CD4-positive, alpha-beta memory T cell (primary cell): ENCODE measurements around the gene TUSC2. TPM values are rescaled to one million over a fixed set of nuclear protein-coding genes. Genes with fewer than 3 reads are reported as not detected.

ENCODE experiments used
- CTCF ChIA-PET: fragments of 350-600 bp; sonication (Branson Sonifier 250); formaldehyde crosslinking; loops from one replicate; lab custom pipeline; 2021; ENCODE audit warnings: inconsistent platforms; ENCODE audit not compliant: partially characterized antibody; lab: Charles Lee
- POLR2A ChIA-PET: fragments of 350-600 bp; sonication (Branson Sonifier 250); formaldehyde crosslinking; loops from one replicate; lab custom pipeline; 2021; ENCODE audit not compliant: partially characterized antibody; lab: Charles Lee
- DNase-seq, 5 donors: peaks; one replicate each; pipeline versions ENCODE4 v3.0.0 to v3.0.0-alpha.2; 2020 to 2022; ENCODE audit warnings: mixed read lengths in 1 of 5
- H3K27ac ChIP-seq: one replicate; pipeline ENCODE4 v1.7.0; 2013; ENCODE audit warnings: low read depth, low read length
- H3K27me3 ChIP-seq: 2 replicates; pipeline ENCODE4 v1.7.0; 2013; ENCODE audit warnings: mild to moderate bottlenecking, low read length, moderate library complexity; ENCODE audit not compliant: insufficient read depth
- H3K36me3 ChIP-seq: 2 replicates; pipeline ENCODE4 v1.7.0; 2013; ENCODE audit warnings: mild to moderate bottlenecking, low read length, moderate library complexity; ENCODE audit not compliant: insufficient read depth
- H3K4me1 ChIP-seq: 2 replicates; pipeline ENCODE4 v1.7.0; 2013; ENCODE audit warnings: mild to moderate bottlenecking, low read length, moderate library complexity; ENCODE audit not compliant: insufficient read depth
- H3K4me3 ChIP-seq, 2 donors: one replicate each; pipeline ENCODE4 v1.7.0; 2013; ENCODE audit warnings: low read length in 2 of 2, mild to moderate bottlenecking in 1 of 2
- H3K9me3 ChIP-seq, 2 donors: one replicate each; pipeline ENCODE4 v1.7.0; 2013; ENCODE audit warnings: low read length in 2 of 2, control low read depth in 1 of 2; ENCODE audit not compliant: control insufficient read depth in 1 of 2
- H3K27ac Mint-ChIP-seq, 7 donors: one replicate each; pipeline ENCODE4 v1.8.0; 2020 to 2021; ENCODE audit warnings: mixed read lengths in 7 of 7, mild to moderate bottlenecking in 6 of 7, inconsistent platforms in 3 of 7, moderate library complexity in 3 of 7
- H3K27me3 Mint-ChIP-seq, 2 donors: one replicate each; pipeline ENCODE4 v1.8.0; 2020 to 2021; ENCODE audit warnings: mixed read lengths in 2 of 2
- H3K36me3 Mint-ChIP-seq, 2 donors: one replicate each; pipeline ENCODE4 v1.8.0; 2020 to 2021; ENCODE audit warnings: mixed read lengths in 2 of 2, inconsistent platforms in 1 of 2, mild to moderate bottlenecking in 1 of 2
- H3K4me1 Mint-ChIP-seq, 4 donors: one replicate each; pipeline ENCODE4 v1.8.0; 2020 to 2021; ENCODE audit warnings: mixed read lengths in 4 of 4, mild to moderate bottlenecking in 1 of 4
- H3K4me3 Mint-ChIP-seq, 8 donors: one replicate each; pipeline ENCODE4 v1.8.0; 2020 to 2021; ENCODE audit warnings: mixed read lengths in 8 of 8, mild to moderate bottlenecking in 7 of 8, moderate library complexity in 6 of 8, inconsistent platforms in 3 of 8
- H3K9me3 Mint-ChIP-seq, 8 donors: one replicate each; pipeline ENCODE4 v1.8.0; 2020 to 2021; ENCODE audit warnings: mixed read lengths in 8 of 8, mild to moderate bottlenecking in 5 of 8, inconsistent platforms in 3 of 8, moderate library complexity in 1 of 8
- intact Hi-C: fragments of 100-400 bp; cut with micrococcal nuclease; formaldehyde crosslinking; loops from one replicate; pipeline ENCODE4 v1.15.1; 2023
- polyA plus RNA-seq, 2 donors: library from polyadenylated mRNA; unstranded; fragments of 300-500 nt; fragmentation: Illumina TruSeq; gene quantifications; one replicate each; pipeline ENCODE4 v1.2.3, GENCODE V29; 2021
- total RNA-seq, 2 experiments: library from RNA; stranded (reverse); gene quantifications; one replicate each; pipeline ENCODE4 v1.2.3, GENCODE V29; 2021

The TUSC2 gene
- total and polyA plus RNA-seq, 4 experiments from 2014 or later = 25.3 to 45.9 (median 37.5) TPM

DNA sequence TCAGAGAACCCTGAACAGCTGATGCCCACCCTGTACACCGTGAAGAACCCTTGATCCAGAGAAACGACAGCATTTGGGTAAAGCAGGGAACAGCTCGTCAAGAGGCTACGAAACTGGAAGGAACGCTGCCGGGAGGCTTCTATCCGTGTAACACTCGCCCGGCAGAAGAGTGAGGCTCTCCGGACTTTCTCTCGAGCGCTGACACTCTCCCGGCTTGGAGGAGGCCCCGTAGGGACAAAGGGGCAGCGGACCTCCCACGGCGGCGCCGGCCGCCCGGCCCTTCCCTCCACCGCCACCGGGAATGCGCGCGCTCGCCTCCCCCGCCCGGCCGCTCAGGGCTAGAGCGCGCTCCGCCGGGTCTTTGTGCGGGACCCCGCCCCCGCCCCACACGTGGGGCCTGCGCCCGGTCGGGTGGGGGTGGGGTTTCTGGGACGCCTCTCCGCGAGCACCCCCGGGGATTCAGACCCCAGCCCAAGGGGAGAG lies 7.1 kb downstream of the TUSC2 start:
- peaks cover 22 to 62% (median 42%) of the 10 kb centered on the region in 4 donors for H3K4me1 Mint-ChIP-seq
- H3K36me3 ChIP-seq = peaks cover 6% of the 10 kb centered on the region
- intact Hi-C loops = loop anchor here (1.0 to 2.0 kb wide), 4 partner anchors 16 to 94 kb away; partner anchors contain the start of genes HYAL3, IFRD2 and NAA80
- peaks cover 45% of the 10 kb centered on the region for H3K4me1 ChIP-seq
- H3K27me3 Mint-ChIP-seq = no peaks in the 10 kb centered on the region
- H3K4me3 Mint-ChIP-seq = peak overlapping the region; percentile 86 to 95 (median 94)
- CTCF ChIA-PET = interaction anchor here (1.0 to 5.6 kb wide), 6 partner anchors 10 to 94 kb away, joined by 3 to 37 read pairs (median 6); partner anchors contain the start of genes HYAL3, IFRD2 and NAA80
- H3K36me3 Mint-ChIP-seq = peaks cover 0 to 14% of the 10 kb centered on the region in 2 donors
- H3K9me3 Mint-ChIP-seq = no peaks in the 10 kb centered on the region
- DNase-seq = no peak
- no peaks in the 10 kb centered on the region for H3K27me3 ChIP-seq
- H3K9me3 ChIP-seq = no peaks in the 10 kb centered on the region
- H3K27ac Mint-ChIP-seq = peak overlapping the region in 6 of 7 donors; percentile 81 to 97 (median 94)
- H3K27ac ChIP-seq = peak overlapping the region; percentile 73
- H3K4me3 ChIP-seq = peak overlapping the region; percentile 74 to 87
- POLR2A ChIA-PET = interaction anchor here (0.6 to 14.4 kb wide), 8 partner anchors 15 to 212 kb away, joined by 3 to 144 read pairs (median 4); partner anchors contain the start of genes CYB561D2, HYAL3, IFRD2 and NAA80

DNA sequence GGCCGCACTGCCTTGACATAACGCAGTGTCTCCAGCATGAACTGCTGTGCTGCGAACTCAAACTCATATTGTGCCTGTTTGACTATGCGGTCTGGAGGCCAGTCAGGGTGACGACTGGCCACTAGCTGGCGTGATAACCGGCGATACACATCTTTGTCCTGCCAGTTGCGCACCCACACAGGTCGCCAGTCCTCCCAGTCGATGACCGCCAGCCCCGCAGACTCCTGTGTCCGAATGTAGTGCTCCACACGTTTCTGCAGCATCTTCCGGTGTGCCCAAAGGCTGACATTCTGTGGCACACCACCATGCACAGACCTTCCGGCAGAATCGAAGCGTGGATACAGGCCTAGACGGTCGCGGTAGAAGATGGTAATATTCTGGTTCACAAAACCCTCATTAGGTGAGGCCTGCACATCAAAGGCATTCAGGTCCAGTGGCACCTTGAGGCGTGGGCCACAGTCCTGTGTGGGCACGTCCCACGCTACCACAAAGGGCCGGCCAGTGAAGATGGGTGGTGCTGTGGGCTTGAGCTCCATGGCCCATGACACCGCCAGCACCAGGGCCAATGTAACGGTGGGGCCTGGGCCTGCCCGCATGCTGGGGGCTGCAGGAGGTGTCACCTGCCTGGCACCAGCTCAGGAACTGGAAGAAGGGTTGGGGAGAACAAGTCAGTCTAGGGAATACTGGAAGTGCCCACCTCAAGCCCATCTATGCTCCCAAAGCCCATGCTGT lies 8.0 kb downstream of the TUSC2 start:
- no peaks in the 10 kb centered on the region for H3K27me3 Mint-ChIP-seq
- H3K36me3 Mint-ChIP-seq = peaks cover 0 to 8% of the 10 kb centered on the region in 2 donors
- Histone ChIP-seq H3K27me3 (no peaks in the 10 kb centered on the region), H3K4me3 (peak overlapping the region; percentile 74 to 87), H3K9me3 (no peaks in the 10 kb centered on the region), H3K4me1 (peaks cover 49% of the 10 kb centered on the region), H3K27ac (peak overlapping the region; percentile 73), H3K36me3 (no peaks in the 10 kb centered on the region)
- H3K4me1 Mint-ChIP-seq = peaks cover 25 to 62% (median 44%) of the 10 kb centered on the region in 4 donors
- no peaks in the 10 kb centered on the region for H3K9me3 Mint-ChIP-seq
- POLR2A ChIA-PET = interaction anchor here (1.3 to 14.4 kb wide), 5 partner anchors 16 to 28 kb away, joined by 3 to 144 read pairs (median 10); partner anchors contain the start of genes HYAL3, IFRD2, NAA80 and RASSF1
- peak overlapping the region; percentile 86 to 95 (median 94) for H3K4me3 Mint-ChIP-seq
- intact Hi-C loops = loop anchor here (2.0 to 5.0 kb wide), 2 partner anchors 93 to 848 kb away; partner anchors contain the start of gene DAG1
- CTCF ChIA-PET = interaction anchor here (1.0 to 5.6 kb wide), 5 partner anchors 14 to 125 kb away, joined by 3 to 37 read pairs (median 5); partner anchors contain the start of genes HYAL3 and NAA80
- peak in 1 of 5 donors; percentile 25 for DNase-seq
- peak overlapping the region; percentile 41 to 97 (median 93) for H3K27ac Mint-ChIP-seq

DNA sequence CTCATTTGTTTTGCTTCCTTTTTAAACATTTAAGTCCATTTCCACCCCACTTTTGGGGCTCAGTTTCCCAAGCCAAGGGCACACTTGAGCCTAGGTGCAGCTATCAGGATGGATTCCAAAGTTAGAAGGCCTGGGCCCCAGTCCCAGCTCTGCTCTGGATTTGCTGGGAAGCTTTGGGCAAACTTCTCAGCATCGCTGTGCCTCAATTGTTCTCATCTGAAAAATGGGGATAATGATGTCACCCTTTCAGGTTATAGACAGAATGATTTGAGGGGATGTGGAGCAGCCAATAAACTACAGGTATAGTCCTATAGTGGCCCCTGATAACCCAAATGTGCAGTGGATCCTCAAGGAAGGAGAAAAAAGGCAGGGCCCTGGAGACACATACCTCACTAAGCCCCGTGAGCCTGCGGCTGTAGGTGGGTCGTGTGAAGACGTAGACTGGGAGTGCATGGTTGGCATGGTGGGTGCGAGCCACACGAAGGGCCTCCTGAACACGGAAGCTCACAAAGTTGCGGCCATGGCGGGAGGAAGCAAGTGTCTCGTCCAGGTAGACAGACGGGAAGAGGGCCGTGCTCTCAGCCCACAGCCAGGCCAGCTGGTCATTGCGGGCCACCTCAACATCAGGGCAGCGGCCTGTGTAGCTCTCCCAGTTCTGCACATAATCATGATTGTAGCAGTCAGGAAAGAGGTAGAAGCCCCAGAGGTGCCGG lies 8.7 kb downstream of the TUSC2 start:
- Mint-ChIP-seq H3K27me3 (no peaks in the 10 kb centered on the region), H3K4me1 (peaks cover 24 to 58% (median 39%) of the 10 kb centered on the region in 4 donors), H3K9me3 (no peaks in the 10 kb centered on the region), H3K27ac (peak overlapping the region in 3 of 7 donors; percentile 22 to 81 (median 72)), H3K36me3 (peaks cover 0 to 2% of the 10 kb centered on the region in 2 donors), H3K4me3 (peak overlapping the region in 7 of 8 donors; percentile 29 to 80 (median 48))
- intact Hi-C loops = loop anchor here (5.0 kb wide), 1 partner anchor 847 kb away; the partner anchor contains the start of gene DAG1
- DNase-seq = peak in 1 of 5 donors; percentile 31
- Histone ChIP-seq H3K27me3 (no peaks in the 10 kb centered on the region), H3K4me3 (no peak overlapping the region), H3K4me1 (peaks cover 49% of the 10 kb centered on the region), H3K9me3 (no peaks in the 10 kb centered on the region), H3K27ac (no peak overlapping the region), H3K36me3 (no peaks in the 10 kb centered on the region)
- ChIA-PET POLR2A (interaction anchor here (2.9 to 14.4 kb wide), 4 partner anchors 10 to 27 kb away, joined by 10 to 144 read pairs (median 60); partner anchors contain the start of genes HYAL3, IFRD2, NAA80 and TUSC2), CTCF (interaction anchor here (0.6 to 2.4 kb wide), 4 partner anchors 8 to 125 kb away, joined by 3 to 5 read pairs (median 3); partner anchors contain the start of gene TUSC2)

DNA sequence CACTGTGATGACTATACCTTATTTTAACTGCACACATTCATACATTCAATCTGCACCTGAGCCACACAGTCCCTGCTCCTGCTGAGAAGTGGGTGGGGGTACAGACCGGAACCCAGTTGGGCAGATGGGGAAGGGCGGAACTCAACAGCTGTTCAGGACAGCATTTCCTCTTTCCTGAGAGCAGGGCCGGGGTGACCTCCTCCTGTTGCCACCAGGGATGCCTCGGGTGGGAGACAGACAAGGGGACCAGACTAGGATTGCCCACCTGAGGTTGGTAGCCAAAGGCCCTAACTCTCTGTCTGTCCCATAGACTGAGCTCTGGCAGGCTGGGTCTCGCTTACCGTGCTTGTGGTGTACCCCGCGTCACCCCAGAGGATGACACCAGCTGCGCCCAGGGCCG lies 9.4 kb downstream of the TUSC2 start:
- H3K4me1 ChIP-seq = peaks cover 49% of the 10 kb centered on the region
- peak overlapping the region in 3 of 8 donors; percentile 43 to 46 (median 46) for H3K4me3 Mint-ChIP-seq
- POLR2A ChIA-PET = interaction anchor here (2.9 to 14.4 kb wide), 4 partner anchors 11 to 26 kb away, joined by 10 to 144 read pairs (median 60); partner anchors contain the start of genes HYAL3, IFRD2, NAA80 and TUSC2

DNA sequence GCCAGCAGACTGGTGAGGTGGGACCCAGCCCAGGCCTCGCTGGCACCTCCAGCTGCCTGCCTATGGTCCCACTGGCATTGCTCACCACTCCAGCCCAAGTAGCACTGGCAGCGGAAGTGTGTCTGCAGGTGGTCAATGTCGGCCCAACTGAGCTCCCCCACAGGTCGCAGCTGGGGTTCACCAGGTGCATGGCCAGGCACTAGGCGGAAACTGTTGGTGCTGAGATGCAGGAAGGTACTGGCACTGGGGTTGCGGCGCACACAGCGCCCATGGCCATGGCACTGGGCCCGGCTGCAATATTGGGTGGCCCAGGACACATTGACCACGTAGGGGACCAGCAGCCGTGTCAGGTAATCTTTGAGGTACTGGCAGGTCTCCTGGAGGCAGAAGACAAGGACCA lies 9.9 kb downstream of the TUSC2 start:
- Histone ChIP-seq H3K9me3 (no peaks in the 10 kb centered on the region), H3K27me3 (no peaks in the 10 kb centered on the region), H3K4me1 (peaks cover 49% of the 10 kb centered on the region), H3K27ac (no peak overlapping the region), H3K36me3 (no peaks in the 10 kb centered on the region), H3K4me3 (no peak overlapping the region)
- Mint-ChIP-seq H3K4me1 (peaks cover 23 to 54% (median 39%) of the 10 kb centered on the region in 4 donors), H3K9me3 (no peaks in the 10 kb centered on the region), H3K36me3 (peaks cover 0 to 2% of the 10 kb centered on the region in 2 donors), H3K4me3 (peak overlapping the region in 1 of 8 donors; percentile 54), H3K27ac (peak overlapping the region in 2 of 7 donors; percentile 64 to 70), H3K27me3 (no peaks in the 10 kb centered on the region)
- peak in 1 of 5 donors; percentile 29 for DNase-seq
- intact Hi-C loops = loop anchor here (5.0 kb wide), 1 partner anchor 846 kb away; the partner anchor contains the start of gene DAG1
- POLR2A ChIA-PET = interaction anchor here (1.2 to 14.4 kb wide), 6 partner anchors 11 to 47 kb away, joined by 4 to 144 read pairs (median 18); partner anchors contain the start of genes CYB561D2, HYAL3, IFRD2 and NAA80
- CTCF ChIA-PET = interaction anchor here (0.6 to 2.4 kb wide), 6 partner anchors 11 to 900 kb away, joined by 3 to 5 read pairs (median 4); no protein-coding TSS in a partner anchor

More for the DNA sequence above, 9.4 kb downstream of the TUSC2 start:
- Mint-ChIP-seq H3K9me3 (no peaks in the 10 kb centered on the region), H3K27me3 (no peaks in the 10 kb centered on the region), H3K4me1 (peaks cover 23 to 56% (median 39%) of the 10 kb centered on the region in 4 donors), H3K27ac (peak overlapping the region in 3 of 7 donors; percentile 64 to 72 (median 70)), H3K36me3 (peaks cover 0 to 2% of the 10 kb centered on the region in 2 donors)
- H3K27ac ChIP-seq = no peak overlapping the region
- H3K4me3 ChIP-seq = no peak overlapping the region
- H3K27me3 ChIP-seq = no peaks in the 10 kb centered on the region
- intact Hi-C loops = loop anchor here (5.0 kb wide), 1 partner anchor 846 kb away; the partner anchor contains the start of gene DAG1
- peak in 1 of 5 donors; percentile 24 for DNase-seq
- CTCF ChIA-PET = interaction anchor here (0.6 to 2.4 kb wide), 5 partner anchors 9 to 900 kb away, joined by 3 to 5 read pairs (median 4); partner anchors contain the start of gene TUSC2
- H3K36me3 ChIP-seq = no peaks in the 10 kb centered on the region
- no peaks in the 10 kb centered on the region for H3K9me3 ChIP-seq

- peak in 1 of 5 donors; percentile 17 for DNase-seq
- H3K4me1 ChIP-seq = peaks cover 46% of the 10 kb centered on the region
- Mint-ChIP-seq H3K27ac (peak overlapping the region; percentile 79 to 99 (median 94)), H3K9me3 (no peaks in the 10 kb centered on the region), H3K27me3 (no peaks in the 10 kb centered on the region), H3K4me3 (peak overlapping the region in 4 of 8 donors; percentile 76 to 92 (median 88)), H3K36me3 (peaks cover 0 to 2% of the 10 kb centered on the region in 2 donors), H3K4me1 (peaks cover 22 to 52% (median 38%) of the 10 kb centered on the region in 4 donors)
- H3K4me3 ChIP-seq = no peak overlapping the region
- H3K27ac ChIP-seq = peak overlapping the region; percentile 49
- no peaks in the 10 kb centered on the region for H3K9me3 ChIP-seq
- POLR2A ChIA-PET = interaction anchor here (1.0 to 14.4 kb wide), 7 partner anchors 12 to 81 kb away, joined by 4 to 144 read pairs (median 8); partner anchors contain the start of genes CYB561D2, GNAI2, HYAL3 and NAA80
- no peaks in the 10 kb centered on the region for H3K27me3 ChIP-seq
- no peaks in the 10 kb centered on the region for H3K36me3 ChIP-seq
- intact Hi-C loops = loop anchor here (5.0 kb wide), 1 partner anchor 845 kb away; the partner anchor contains the start of gene DAG1
- CTCF ChIA-PET = interaction anchor here (0.9 to 1.2 kb wide), 4 partner anchors 10 to 29 kb away, joined by 3 to 5 read pairs (median 4); partner anchors contain the start of genes HYAL3, NAA80 and RASSF1
Measured at GRCh38 chr3:50317300-50317699, 10.7 kb downstream of the TUSC2 start.
